GM12872 (cell line): ENCODE data around the gene POFUT2.

Source experiments
- CTCF ChIP-seq: IDR thresholded peaks from 3 replicates; pipeline ENCODE4 v1.5.1; 2011; ENCODE audit warnings: low read depth, mild to moderate bottlenecking, low read length, moderate library complexity; ENCODE audit not compliant: insufficient read depth

Gene POFUT2

GRCh38 chr21:45287438-45288391 is at the start of gene POFUT2:
Gene POFUT2 (minus strand): TSS chr21:45287895. CDS start chr21:45287871, 24 bp downstream.
- no peak for TF ChIP-seq CTCF

GRCh38 chr21:45336870-45337269 is 49.2 kb upstream of the POFUT2 start:
- no peak for TF ChIP-seq CTCF

GRCh38 chr21:45336535-45336810 is 48.8 kb upstream of the POFUT2 start:
- TF ChIP-seq CTCF, result no peak

- TF ChIP-seq CTCF, result no peak
These were observed 48.3 kb upstream of the POFUT2 start for GRCh38 chr21:45335761-45336534.

- no peak for TF ChIP-seq CTCF
These were observed 47.6 kb upstream of the POFUT2 start for GRCh38 chr21:45335151-45335760.

GRCh38 chr21:45334591-45335081 is 46.9 kb upstream of the POFUT2 start:
- TF ChIP-seq CTCF, result no peak

GRCh38 chr21:45334134-45334533 is 46.4 kb upstream of the POFUT2 start:
- TF ChIP-seq CTCF, result no peak
